ENCODE data around the gene PIGP. TPM values are rescaled to one million over a fixed set of nuclear protein-coding genes. Genes with fewer than 3 reads are reported as not detected.

PIGP gene
- total RNA-seq, 2 donors from 2014 or later: 18.0 to 54.5 TPM

DNA sequence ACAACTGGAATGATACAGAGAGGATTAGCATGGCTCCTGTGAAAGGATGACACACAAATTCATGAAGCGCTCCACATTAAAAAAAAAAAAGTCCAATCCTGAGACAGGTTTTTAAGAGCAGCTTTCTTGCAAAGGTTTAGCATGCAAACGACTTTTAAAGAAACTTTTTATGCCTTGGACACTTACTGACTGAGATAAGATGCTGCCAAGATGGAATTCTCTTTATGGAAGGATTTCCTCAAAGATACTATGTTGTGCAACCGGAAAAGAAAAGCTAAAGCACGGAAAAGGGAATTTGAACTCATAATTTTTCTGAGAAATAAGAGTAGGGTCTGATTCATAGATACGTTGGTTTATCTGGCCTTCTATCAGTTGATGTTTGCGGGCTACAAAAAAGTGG lies 27.3 kb downstream of the PIGP start:
- no peak for TF ChIP-seq POLR2A (IDR thresholded peaks at IDR 0.05)
- TF ChIP-seq, protein P1, sequence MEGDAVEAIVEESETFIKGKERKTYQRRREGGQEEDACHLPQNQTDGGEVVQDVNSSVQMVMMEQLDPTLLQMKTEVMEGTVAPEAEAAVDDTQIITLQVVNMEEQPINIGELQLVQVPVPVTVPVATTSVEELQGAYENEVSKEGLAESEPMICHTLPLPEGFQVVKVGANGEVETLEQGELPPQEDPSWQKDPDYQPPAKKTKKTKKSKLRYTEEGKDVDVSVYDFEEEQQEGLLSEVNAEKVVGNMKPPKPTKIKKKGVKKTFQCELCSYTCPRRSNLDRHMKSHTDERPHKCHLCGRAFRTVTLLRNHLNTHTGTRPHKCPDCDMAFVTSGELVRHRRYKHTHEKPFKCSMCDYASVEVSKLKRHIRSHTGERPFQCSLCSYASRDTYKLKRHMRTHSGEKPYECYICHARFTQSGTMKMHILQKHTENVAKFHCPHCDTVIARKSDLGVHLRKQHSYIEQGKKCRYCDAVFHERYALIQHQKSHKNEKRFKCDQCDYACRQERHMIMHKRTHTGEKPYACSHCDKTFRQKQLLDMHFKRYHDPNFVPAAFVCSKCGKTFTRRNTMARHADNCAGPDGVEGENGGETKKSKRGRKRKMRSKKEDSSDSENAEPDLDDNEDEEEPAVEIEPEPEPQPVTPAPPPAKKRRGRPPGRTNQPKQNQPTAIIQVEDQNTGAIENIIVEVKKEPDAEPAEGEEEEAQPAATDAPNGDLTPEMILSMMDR (IDR thresholded peaks at IDR 0.05): no peak
- no peak for TF ChIP-seq POLR2AphosphoS5 (IDR thresholded peaks at IDR 0.05)
- no peaks in the 10 kb centered on the region for H3K36me3 ChIP-seq
- no peaks in the 10 kb centered on the region for H3K27me3 ChIP-seq (replicated peaks; ENCODE audit: insufficient read depth)
- H3K27ac ChIP-seq: no peak overlapping the region
- H3K9me3 ChIP-seq: no peaks in the 10 kb centered on the region
- intact Hi-C loops (cut with DNase I): no loop called here
- no peaks in the 10 kb centered on the region for H3K4me1 ChIP-seq (replicated peaks)
- 60% methylated on average over 6 of the region's 6 CpGs for WGBS
- no peak for DNase-seq (ENCODE audit: low spot score)
- H3K4me3 ChIP-seq: no peak overlapping the region

DNA sequence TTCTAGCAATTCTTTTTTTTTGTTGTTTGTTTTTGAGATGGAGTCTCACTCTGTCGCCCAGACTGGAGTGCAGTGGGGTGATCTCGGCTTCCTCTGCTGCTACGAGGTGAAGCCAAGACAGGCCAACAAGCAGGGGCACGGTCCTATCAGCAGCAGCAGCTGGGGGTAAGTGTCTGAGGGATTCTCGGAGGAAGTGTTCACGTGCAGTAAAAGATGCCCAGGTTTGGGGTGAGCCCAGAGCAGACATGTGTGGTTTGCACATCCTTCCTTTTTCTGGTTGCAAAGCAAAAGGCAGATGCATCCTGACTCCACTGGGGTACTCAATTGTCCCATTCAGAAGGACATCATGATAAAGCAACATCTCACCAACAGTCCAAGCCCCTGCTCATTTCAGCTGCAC lies 27.7 kb downstream of the PIGP start:
- Histone ChIP-seq H3K9me3 (no peaks in the 10 kb centered on the region), H3K4me3 (no peak overlapping the region), H3K36me3 (no peaks in the 10 kb centered on the region), H3K4me1 (replicated peaks) (no peaks in the 10 kb centered on the region), H3K27ac (no peak overlapping the region), H3K27me3 (replicated peaks; ENCODE audit: insufficient read depth) (no peaks in the 10 kb centered on the region)
- DNase-seq (ENCODE audit: low spot score): no peak
- intact Hi-C loops (cut with DNase I): no loop called here
- WGBS: 89% methylated on average over 6 of the region's 6 CpGs
- TF ChIP-seq, protein P1 (IDR thresholded peaks at IDR 0.05): no peak
- TF ChIP-seq POLR2A (IDR thresholded peaks at IDR 0.05) (no peak), POLR2AphosphoS5 (IDR thresholded peaks at IDR 0.05) (no peak)

DNA sequence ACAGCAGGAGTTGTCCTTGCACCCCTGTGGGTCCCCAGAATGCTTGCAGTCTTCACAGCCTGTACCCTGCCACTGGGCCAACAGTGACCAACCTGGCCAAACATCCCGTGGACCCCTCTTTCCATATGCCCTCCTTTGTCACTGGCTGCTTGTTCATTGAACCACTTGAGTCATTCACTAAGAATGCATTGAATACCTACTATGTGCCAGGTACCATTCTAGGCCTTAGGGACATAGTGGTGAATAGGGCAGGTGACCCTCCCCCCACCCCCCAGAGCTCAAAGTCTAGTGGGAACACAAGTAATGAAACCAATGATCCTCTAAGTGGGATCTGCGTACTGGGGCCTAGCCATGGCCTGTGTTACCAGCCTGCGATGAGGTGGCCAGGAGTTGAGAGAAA lies 28.2 kb downstream of the PIGP start:
- no peaks in the 10 kb centered on the region for H3K27me3 ChIP-seq (replicated peaks; ENCODE audit: insufficient read depth)
- no peaks in the 10 kb centered on the region for H3K4me1 ChIP-seq (replicated peaks)
- TF ChIP-seq POLR2A (IDR thresholded peaks at IDR 0.05): no peak
- TF ChIP-seq, protein P1 (IDR thresholded peaks at IDR 0.05): no peak
- TF ChIP-seq POLR2AphosphoS5 (IDR thresholded peaks at IDR 0.05): no peak
- WGBS: 96% methylated on average over 3 of the region's 3 CpGs
- H3K9me3 ChIP-seq: no peaks in the 10 kb centered on the region
- intact Hi-C loops (cut with DNase I): no loop called here
- no peak overlapping the region for H3K4me3 ChIP-seq
- no peak for DNase-seq (ENCODE audit: low spot score)
- H3K36me3 ChIP-seq: no peaks in the 10 kb centered on the region
- H3K27ac ChIP-seq: no peak overlapping the region

DNA sequence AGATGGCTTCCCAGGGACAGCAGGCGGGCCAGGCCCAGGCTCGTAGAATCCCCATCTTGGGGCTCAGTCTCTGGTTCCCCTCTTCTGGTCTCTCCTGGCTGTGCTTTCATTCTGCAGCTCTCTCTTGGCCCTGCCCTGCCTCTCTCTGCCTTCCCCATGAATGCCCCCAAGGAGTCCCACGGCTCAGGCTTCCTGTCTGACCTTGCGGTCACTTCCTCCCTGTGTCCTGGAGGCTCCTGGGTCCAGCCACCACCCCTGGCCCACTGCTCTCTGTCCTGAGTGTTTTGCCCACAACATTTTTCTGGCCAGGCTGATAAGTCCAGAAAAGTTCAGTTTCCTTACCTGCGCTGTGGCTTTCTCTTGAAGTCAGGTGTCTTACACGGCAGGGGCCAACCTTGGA lies 29.1 kb downstream of the PIGP start:
- H3K4me1 ChIP-seq (replicated peaks): no peaks in the 10 kb centered on the region
- H3K4me3 ChIP-seq: no peak overlapping the region
- no peak for TF ChIP-seq POLR2A (IDR thresholded peaks at IDR 0.05)
- TF ChIP-seq, protein P1 (IDR thresholded peaks at IDR 0.05): no peak
- TF ChIP-seq POLR2AphosphoS5 (IDR thresholded peaks at IDR 0.05): no peak
- DNase-seq (ENCODE audit: low spot score): no peak
- H3K36me3 ChIP-seq: no peaks in the 10 kb centered on the region
- 90% methylated on average over 6 of the region's 6 CpGs for WGBS
- intact Hi-C loops (cut with DNase I): no loop called here
- H3K27me3 ChIP-seq (replicated peaks; ENCODE audit: insufficient read depth): no peaks in the 10 kb centered on the region
- no peaks in the 10 kb centered on the region for H3K9me3 ChIP-seq
- H3K27ac ChIP-seq: no peak overlapping the region

DNA sequence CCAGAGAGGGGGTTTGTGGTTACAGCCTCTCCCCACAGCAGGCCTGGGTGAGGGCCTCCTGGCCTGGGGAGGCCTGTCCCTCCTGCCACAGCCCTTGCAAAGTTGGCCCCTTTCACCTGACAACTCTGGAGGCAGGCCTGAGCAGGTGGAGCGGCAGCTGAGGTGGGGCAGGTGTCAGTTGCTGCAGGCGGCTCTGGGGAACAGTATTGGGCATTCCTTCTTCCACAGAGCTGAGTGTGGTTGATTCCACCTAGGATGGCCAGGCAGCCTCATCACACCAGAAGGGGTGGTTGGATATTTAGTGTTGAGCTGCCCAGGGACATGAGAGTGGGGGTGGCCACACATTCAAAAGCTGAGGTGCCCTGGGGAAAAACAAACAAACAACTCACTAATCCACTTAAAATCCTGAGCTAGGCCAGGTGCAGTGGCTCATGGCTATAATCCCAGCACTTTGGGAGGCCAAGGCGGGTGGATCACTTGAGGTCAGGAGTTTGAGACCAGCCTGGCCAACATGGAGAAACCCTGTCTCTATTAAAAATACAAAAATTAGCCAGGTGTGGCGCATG lies 31.1 kb downstream of the PIGP start:
- intact Hi-C loops (cut with DNase I): no loop called here
- no peaks in the 10 kb centered on the region for H3K4me1 ChIP-seq (replicated peaks)
- TF ChIP-seq POLR2AphosphoS5 (IDR thresholded peaks at IDR 0.05) (no peak), POLR2A (IDR thresholded peaks at IDR 0.05) (no peak)
- TF ChIP-seq, protein P1 (IDR thresholded peaks at IDR 0.05): no peak
- H3K4me3 ChIP-seq: no peak overlapping the region
- H3K36me3 ChIP-seq: no peaks in the 10 kb centered on the region
- no peak overlapping the region for H3K27ac ChIP-seq
- DNase-seq (ENCODE audit: low spot score): no peak
- no peaks in the 10 kb centered on the region for H3K9me3 ChIP-seq
- WGBS: 88% methylated on average over 4 of the region's 4 CpGs
- no peaks in the 10 kb centered on the region for H3K27me3 ChIP-seq (replicated peaks; ENCODE audit: insufficient read depth)

Measured in prostate gland (tissue), 2 donors.